Breast epithelium (tissue), 3 donors: ENCODE results near the gene PRKCI.

ENCODE experiments used
- CTCF ChIP-seq, 3 donors: fragments of 450-650 bp; IDR thresholded peaks; one replicate each; pipeline ENCODE4 v1.5.1; 2016 to 2017; ENCODE audit warnings: antibody characterized with exemption in 3 of 3, mild to moderate bottlenecking in 3 of 3, moderate library complexity in 3 of 3
- POLR2A ChIP-seq: fragments of 450-650 bp; IDR thresholded peaks from one replicate; pipeline ENCODE4 v1.6.1; 2016; ENCODE audit warnings: antibody characterized with exemption, mild to moderate bottlenecking, moderate library complexity

DNA sequence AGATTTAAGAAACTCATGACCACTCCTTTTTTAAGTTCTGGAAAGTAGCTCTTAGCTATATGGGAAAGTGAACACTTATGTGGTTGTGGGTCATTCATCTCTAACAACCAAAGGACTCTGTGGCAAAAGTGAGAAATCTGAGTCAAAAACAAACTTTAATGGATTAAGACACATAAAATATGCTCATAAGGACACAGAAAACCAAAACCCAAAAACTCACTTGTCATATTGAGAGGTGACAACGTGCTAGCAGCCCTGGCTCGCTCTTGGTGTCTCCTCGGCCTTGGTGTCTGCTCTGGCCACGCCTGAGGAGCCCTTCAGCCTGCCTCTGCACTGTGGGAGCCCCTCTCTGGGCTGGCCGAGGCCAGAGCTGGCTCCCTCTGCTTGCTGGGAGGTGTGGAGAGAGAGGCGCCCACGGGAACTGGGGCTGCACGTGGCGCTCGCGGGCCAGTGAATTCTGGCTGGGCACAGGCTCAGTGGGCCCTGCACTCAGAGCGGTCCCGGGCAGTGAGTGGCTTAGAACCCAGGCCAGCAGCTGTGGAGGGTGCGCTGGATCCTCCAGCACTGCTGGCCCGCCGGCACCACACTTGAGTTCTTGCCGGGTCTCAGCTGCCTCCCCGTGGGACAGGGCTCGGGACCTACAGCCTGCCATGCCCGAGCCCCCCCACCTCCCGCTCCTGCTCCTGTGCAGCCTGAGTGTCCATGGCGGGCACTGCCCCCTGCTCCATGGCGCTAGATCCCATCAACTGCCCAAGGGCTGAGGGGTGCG lies 105.0 kb downstream of the PRKCI start:
- TF ChIP-seq CTCF (IDR thresholded peaks at IDR 0.05): no peak
- no peak for TF ChIP-seq POLR2A
